Smooth muscle cell (in vitro differentiated cells): ENCODE results near the gene ERCC8. TPM values are rescaled to one million over a fixed set of nuclear protein-coding genes. Genes with fewer than 3 reads are reported as not detected.
"Not testable (repeated sequence)": the region's sequence is repeated elsewhere in the genome, so short reads cannot be mapped to it uniquely, and the experiment has no call there.

Source experiments
- DNase-seq: peaks from one replicate; lab custom pipeline; 2025; ENCODE audit not compliant: unreplicated experiment; lab: John Stamatoyannopoulos, UW
- H2AFZ ChIP-seq: fragments of 200-600 bp; sonication (generic); 2 replicates; pipeline ENCODE4 v1.6.0; 2016; ENCODE audit warnings: antibody characterized with exemption, low read depth, mild to moderate bottlenecking
- H3F3A ChIP-seq: fragments of 200-600 bp; sonication (generic); 2 replicates; pipeline ENCODE4 v1.6.0; 2017; ENCODE audit warnings: antibody characterized with exemption, low read depth
- H3K27ac ChIP-seq: fragments of 200-600 bp; sonication (generic); 2 replicates; pipeline ENCODE4 v1.5.1; 2016; ENCODE audit warnings: low read depth, mild to moderate bottlenecking
- H3K27me3 ChIP-seq: fragments of 200-600 bp; sonication (generic); 2 replicates; pipeline ENCODE4 v1.6.1; 2016; ENCODE audit warnings: low read depth, mild to moderate bottlenecking
- H3K36me3 ChIP-seq: fragments of 200-600 bp; sonication (generic); 2 replicates; pipeline ENCODE4 v1.5.1; 2016; ENCODE audit warnings: low read depth
- H3K4me1 ChIP-seq: fragments of 200-600 bp; sonication (generic); 2 replicates; pipeline ENCODE4 v1.5.1; 2016; ENCODE audit warnings: low read depth
- H3K4me2 ChIP-seq: fragments of 200-600 bp; sonication (generic); 2 replicates; pipeline ENCODE4 v1.6.0; 2016; ENCODE audit warnings: mild to moderate bottlenecking
- H3K4me3 ChIP-seq: fragments of 200-600 bp; sonication (generic); 2 replicates; pipeline ENCODE4 v1.5.1; 2016; ENCODE audit warnings: mild to moderate bottlenecking
- H3K79me2 ChIP-seq: fragments of 200-600 bp; sonication (generic); 2 replicates; pipeline ENCODE4 v1.6.0; 2016; ENCODE audit warnings: low read depth, mild to moderate bottlenecking
- H3K9ac ChIP-seq: fragments of 200-600 bp; sonication (generic); 2 replicates; pipeline ENCODE4 v1.6.0; 2016; ENCODE audit warnings: low read depth
- H3K9me3 ChIP-seq: fragments of 200-600 bp; sonication (generic); replicated peaks from 2 replicates; pipeline ENCODE4 v1.5.1; 2016; ENCODE audit warnings: low read depth
- H4K20me1 ChIP-seq: fragments of 200-600 bp; sonication (generic); 2 replicates; pipeline ENCODE4 v1.6.0; 2016; ENCODE audit warnings: low read depth
- CTCF ChIP-seq: fragments of 200-600 bp; sonication (generic); IDR thresholded peaks from 2 replicates; pipeline ENCODE4 v1.5.1; 2017; ENCODE audit warnings: borderline replicate concordance, mild to moderate bottlenecking, antibody characterized with exemption; ENCODE audit not compliant: insufficient read depth, poor library complexity, severe bottlenecking
- WGBS: methylation state at CpG from one replicate; pipeline ENCODE4 v1.1.7; 2016; ENCODE audit warnings: low lambda C conversion rate; 5-methylcytosine and 5-hydroxymethylcytosine counted together
- polyA plus RNA-seq: library from polyadenylated mRNA; unstranded; fragments of >200 nt; fragmentation: Nextera tagmentation; extraction: Ambion mirVana; gene quantifications from 2 replicates; pipeline ENCODE4 v1.2.1, GENCODE V29; 2016
- total RNA-seq: library from RNA; depleted of rRNA; stranded (reverse); fragments of >200 nt; gene quantifications from 2 replicates; pipeline ENCODE4 v1.2.3, GENCODE V29; 2014

The ERCC8 gene
- total and polyA plus RNA-seq, 2 experiments from 2014 or later: 19.5 to 28.9 TPM

GRCh38 chr5:60883229-60883628 lies 61.6 kb downstream of the ERCC8 start:
- Histone ChIP-seq H3K4me3 (no peak overlapping the region), H4K20me1 (no peaks in the 10 kb centered on the region), H3F3A (no peaks in the 10 kb centered on the region), H3K27me3 (no peaks in the 10 kb centered on the region), H2AFZ (no peak overlapping the region), H3K4me2 (no peak overlapping the region), H3K9ac (no peak overlapping the region), H3K36me3 (peaks cover 3% of the 10 kb centered on the region), H3K27ac (no peak overlapping the region), H3K79me2 (no peaks in the 10 kb centered on the region), H3K4me1 (no peaks in the 10 kb centered on the region), H3K9me3 (no peaks in the 10 kb centered on the region)
- no peak for TF ChIP-seq CTCF
- DNase-seq: no peak

DNA sequence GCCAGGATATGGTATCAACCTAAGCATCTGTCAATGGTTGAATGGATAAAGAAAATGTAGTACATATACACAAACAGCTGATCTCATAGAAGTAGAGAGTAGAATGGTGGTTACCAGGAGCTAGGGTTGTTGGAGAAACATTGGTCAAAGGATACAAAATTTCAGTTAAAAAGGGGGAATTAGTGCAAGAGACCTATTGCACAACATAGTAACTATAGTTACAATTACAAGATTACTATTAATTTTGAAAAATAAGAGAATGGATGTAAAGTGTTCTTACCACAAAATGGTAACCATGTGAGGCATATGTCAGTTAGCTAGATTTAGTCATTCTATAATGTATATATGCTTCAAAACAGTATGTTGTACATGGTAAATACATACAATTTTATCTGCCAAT lies 72.0 kb downstream of the ERCC8 start:
- Histone ChIP-seq H3K4me3 (no peak overlapping the region), H3K27ac (no peak overlapping the region)

GRCh38 chr5:60870857-60871256 lies 74.0 kb downstream of the ERCC8 start:
- no peak overlapping the region for H3K4me3 ChIP-seq
- 96% methylated on average over 3 of the region's 3 CpGs for WGBS
- no peak overlapping the region for H2AFZ ChIP-seq
- H3K9me3 ChIP-seq: peaks cover 13% of the 10 kb centered on the region
- DNase-seq: no peak
- H3K36me3 ChIP-seq: peaks cover 7% of the 10 kb centered on the region
- H4K20me1 ChIP-seq: no peaks in the 10 kb centered on the region
- H3F3A ChIP-seq: no peaks in the 10 kb centered on the region
- H3K4me2 ChIP-seq: no peak overlapping the region
- no peak overlapping the region for H3K27ac ChIP-seq
- H3K27me3 ChIP-seq: no peaks in the 10 kb centered on the region
- no peaks in the 10 kb centered on the region for H3K79me2 ChIP-seq
- H3K4me1 ChIP-seq: no peaks in the 10 kb centered on the region
- TF ChIP-seq CTCF: no peak
- H3K9ac ChIP-seq: no peak overlapping the region

More for the DNA sequence above, 72.0 kb downstream of the ERCC8 start:
- H3K4me1 ChIP-seq: no peaks in the 10 kb centered on the region
- H3F3A ChIP-seq: no peaks in the 10 kb centered on the region
- H3K4me2 ChIP-seq: no peak overlapping the region
- no peak overlapping the region for H3K9ac ChIP-seq
- no peaks in the 10 kb centered on the region for H4K20me1 ChIP-seq
- H3K27me3 ChIP-seq: no peaks in the 10 kb centered on the region
- peaks cover 7% of the 10 kb centered on the region for H3K36me3 ChIP-seq
- no peak overlapping the region for H2AFZ ChIP-seq
- DNase-seq: no peak
- H3K79me2 ChIP-seq: no peaks in the 10 kb centered on the region
- H3K9me3 ChIP-seq: peaks cover 13% of the 10 kb centered on the region
- no peak for TF ChIP-seq CTCF

DNA sequence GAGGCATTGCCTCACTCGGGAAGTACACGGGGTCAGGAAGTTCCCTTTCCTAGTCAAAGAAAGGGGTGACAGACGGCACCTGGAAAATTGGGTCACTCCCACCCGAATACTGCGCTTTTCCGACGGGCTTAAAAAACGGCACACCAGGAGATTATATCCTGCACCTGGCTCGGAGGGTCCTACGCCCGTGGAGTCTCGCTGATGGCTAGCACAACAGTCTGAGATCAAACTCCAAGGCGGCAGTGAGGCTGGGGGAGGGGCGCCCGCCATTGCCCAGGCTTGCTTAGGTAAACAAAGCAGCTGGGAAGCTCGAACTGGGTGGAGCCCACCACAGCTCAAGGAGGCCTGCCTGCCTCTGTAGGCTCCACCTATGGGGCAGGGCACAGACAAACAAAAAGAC lies 84.3 kb downstream of the ERCC8 start:
- H3K4me3 ChIP-seq, DNase-seq, H3K4me1 ChIP-seq, H2AFZ ChIP-seq, H3K9ac ChIP-seq, H3K79me2 ChIP-seq, H3K36me3 ChIP-seq, H3K27me3 ChIP-seq, H3K27ac ChIP-seq, H3K4me2 ChIP-seq, H3K9me3 ChIP-seq, H4K20me1 ChIP-seq, H3F3A ChIP-seq: not testable (repeated sequence)
- 94% methylated on average over 16 of the region's 16 CpGs for WGBS
